ENCODE measurements around the gene NCKAP5. TPM values are rescaled to one million over a fixed set of nuclear protein-coding genes. Genes with fewer than 3 reads are reported as not detected.

NCKAP5 gene
- total RNA-seq, 4 donors from 2014 or later: 2.7 to 11.7 (median 5.6) TPM

DNA sequence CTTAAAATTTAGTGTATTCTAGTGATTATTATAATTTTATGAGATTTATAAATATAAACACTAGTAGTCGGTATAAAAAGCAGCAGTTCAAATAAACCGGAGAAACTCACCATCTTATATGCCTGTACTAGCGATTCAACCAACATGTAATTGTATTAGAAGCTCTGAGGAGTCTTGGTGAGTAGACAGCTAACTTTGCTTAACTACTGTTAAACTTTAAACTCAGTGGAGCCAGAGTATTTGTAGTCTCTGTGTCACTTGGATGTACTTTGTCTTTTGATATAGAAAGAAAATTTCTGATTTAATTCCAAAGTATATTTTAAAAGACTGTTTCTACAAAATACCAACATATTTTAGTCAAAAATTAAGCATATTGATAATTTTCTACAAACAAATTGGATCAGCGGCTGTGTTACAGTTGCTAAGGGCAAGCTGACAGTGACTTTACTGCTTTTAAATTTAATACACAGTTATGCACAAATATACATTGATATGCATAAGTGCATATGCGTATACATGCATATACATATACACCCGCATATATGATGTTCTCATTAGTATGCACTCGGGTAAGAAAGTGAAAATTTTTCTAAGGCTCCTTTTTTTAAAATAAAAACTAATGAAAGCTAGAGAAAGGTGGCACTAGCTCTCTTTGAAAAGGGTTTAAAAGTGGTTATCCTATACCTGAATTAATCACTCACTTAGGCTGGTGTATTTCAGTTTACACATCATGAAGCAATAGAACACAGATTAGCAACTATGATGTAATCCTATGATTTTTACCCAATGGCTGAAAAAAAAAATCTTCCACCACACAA lies 374.5 kb downstream of the NCKAP5 start:
- Histone ChIP-seq H3K4me1 (no peaks in the 10 kb centered on the region), H3K9me3 (peaks cover 0 to 4% (median 0%) of the 10 kb centered on the region in 4 donors), H3K27me3 (no peaks in the 10 kb centered on the region), H3K4me3 (no peak overlapping the region), H3K27ac (no peak overlapping the region), H3K36me3 (no peaks in the 10 kb centered on the region)
- TF ChIP-seq POLR2A (IDR thresholded peaks at IDR 0.05) (no peak), EP300 (IDR thresholded peaks at IDR 0.05) (no peak), CTCF (IDR thresholded peaks at IDR 0.05) (no peak)
- DNase-seq (ENCODE audit: low spot score in 2 of 2): no peak
- WGBS, 2 donors: 78 to 93% methylated on average over 7 of the region's 7 CpGs

DNA sequence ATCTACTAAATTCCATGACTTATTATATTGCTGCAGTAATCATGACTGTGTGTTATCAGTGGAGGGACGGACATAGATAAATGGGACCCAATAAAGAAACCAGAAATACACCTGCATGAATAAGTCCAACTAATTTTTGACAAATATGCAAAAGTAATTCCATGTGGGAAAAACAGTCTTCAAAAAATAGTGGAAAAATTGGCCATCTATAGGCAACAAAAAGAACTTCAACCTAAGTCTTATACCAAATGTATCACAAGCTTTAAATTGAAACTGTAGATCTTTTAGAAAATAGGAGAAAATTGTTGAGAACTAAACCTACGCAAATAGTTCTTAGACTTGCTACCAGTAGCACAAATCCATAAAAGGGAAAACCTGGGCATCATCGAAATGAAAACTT lies 376.2 kb downstream of the NCKAP5 start:
- no peak for TF ChIP-seq CTCF (IDR thresholded peaks at IDR 0.05)
- no peak for TF ChIP-seq POLR2A (IDR thresholded peaks at IDR 0.05)
- TF ChIP-seq EP300 (IDR thresholded peaks at IDR 0.05): no peak
- Histone ChIP-seq H3K27me3 (no peaks in the 10 kb centered on the region), H3K27ac (no peak overlapping the region), H3K4me1 (no peaks in the 10 kb centered on the region), H3K36me3 (no peaks in the 10 kb centered on the region), H3K9me3 (peaks cover 0 to 4% (median 0%) of the 10 kb centered on the region in 4 donors), H3K4me3 (no peak overlapping the region)
- WGBS, 2 donors: 94 to 96% methylated on average over 3 of the region's 3 CpGs
- no peak for DNase-seq (ENCODE audit: low spot score in 2 of 2)

- no peak for TF ChIP-seq CTCF (IDR thresholded peaks at IDR 0.05)
- no peak for TF ChIP-seq POLR2A (IDR thresholded peaks at IDR 0.05)
- TF ChIP-seq EP300 (IDR thresholded peaks at IDR 0.05): no peak
- Histone ChIP-seq H3K27me3 (no peaks in the 10 kb centered on the region), H3K27ac (no peak overlapping the region), H3K4me3 (no peak overlapping the region), H3K36me3 (no peaks in the 10 kb centered on the region), H3K9me3 (no peaks in the 10 kb centered on the region), H3K4me1 (no peaks in the 10 kb centered on the region)
- WGBS, 2 donors: 62 to 78% methylated on average over 4 of the region's 4 CpGs
- DNase-seq (ENCODE audit: low spot score in 2 of 2): no peak
Observed at GRCh38 chr2:133177196-133177595, 391.1 kb downstream of the NCKAP5 start.

- Histone ChIP-seq H3K27ac (no peak overlapping the region), H3K36me3 (no peaks in the 10 kb centered on the region), H3K27me3 (no peaks in the 10 kb centered on the region), H3K4me3 (no peak overlapping the region), H3K9me3 (no peaks in the 10 kb centered on the region), H3K4me1 (no peaks in the 10 kb centered on the region)
- no peak for DNase-seq (ENCODE audit: low spot score in 2 of 2)
- WGBS, 2 donors: 90 to 94% methylated on average over 3 of the region's 3 CpGs
- TF ChIP-seq POLR2A (IDR thresholded peaks at IDR 0.05): no peak
- TF ChIP-seq EP300 (IDR thresholded peaks at IDR 0.05): no peak
- no peak for TF ChIP-seq CTCF (IDR thresholded peaks at IDR 0.05)
Observed at GRCh38 chr2:133175926-133176325, 392.3 kb downstream of the NCKAP5 start.

DNA sequence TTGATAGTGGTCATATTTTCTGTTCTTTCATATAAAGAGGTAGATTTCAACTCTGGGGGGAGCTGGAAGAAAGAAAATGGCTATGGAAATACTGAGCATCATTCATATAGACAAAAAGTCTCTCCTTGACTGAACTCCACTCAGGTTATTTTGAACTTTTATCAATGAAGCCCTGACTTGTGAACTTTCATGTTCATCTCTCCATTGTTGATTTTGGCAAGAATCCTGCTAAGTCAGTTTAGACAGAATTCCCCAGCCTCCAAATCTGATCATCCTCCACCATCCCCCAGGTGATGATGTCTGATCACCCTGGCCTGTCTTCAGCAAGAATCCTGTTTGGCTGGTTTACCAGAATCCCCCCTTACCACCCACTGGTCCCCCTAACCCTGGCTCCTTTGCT lies 395.0 kb downstream of the NCKAP5 start:
- no peaks in the 10 kb centered on the region for H3K27me3 ChIP-seq
- TF ChIP-seq EP300 (IDR thresholded peaks at IDR 0.05) (no peak), POLR2A (IDR thresholded peaks at IDR 0.05) (no peak), CTCF (IDR thresholded peaks at IDR 0.05) (no peak)
- no peak overlapping the region for H3K4me3 ChIP-seq
- H3K4me1 ChIP-seq: no peaks in the 10 kb centered on the region
- no peak for DNase-seq (ENCODE audit: low spot score in 2 of 2)
- H3K36me3 ChIP-seq: no peaks in the 10 kb centered on the region
- no peak overlapping the region for H3K27ac ChIP-seq
- H3K9me3 ChIP-seq: no peaks in the 10 kb centered on the region
